ENCODE results near the gene TNNC2.

DNA sequence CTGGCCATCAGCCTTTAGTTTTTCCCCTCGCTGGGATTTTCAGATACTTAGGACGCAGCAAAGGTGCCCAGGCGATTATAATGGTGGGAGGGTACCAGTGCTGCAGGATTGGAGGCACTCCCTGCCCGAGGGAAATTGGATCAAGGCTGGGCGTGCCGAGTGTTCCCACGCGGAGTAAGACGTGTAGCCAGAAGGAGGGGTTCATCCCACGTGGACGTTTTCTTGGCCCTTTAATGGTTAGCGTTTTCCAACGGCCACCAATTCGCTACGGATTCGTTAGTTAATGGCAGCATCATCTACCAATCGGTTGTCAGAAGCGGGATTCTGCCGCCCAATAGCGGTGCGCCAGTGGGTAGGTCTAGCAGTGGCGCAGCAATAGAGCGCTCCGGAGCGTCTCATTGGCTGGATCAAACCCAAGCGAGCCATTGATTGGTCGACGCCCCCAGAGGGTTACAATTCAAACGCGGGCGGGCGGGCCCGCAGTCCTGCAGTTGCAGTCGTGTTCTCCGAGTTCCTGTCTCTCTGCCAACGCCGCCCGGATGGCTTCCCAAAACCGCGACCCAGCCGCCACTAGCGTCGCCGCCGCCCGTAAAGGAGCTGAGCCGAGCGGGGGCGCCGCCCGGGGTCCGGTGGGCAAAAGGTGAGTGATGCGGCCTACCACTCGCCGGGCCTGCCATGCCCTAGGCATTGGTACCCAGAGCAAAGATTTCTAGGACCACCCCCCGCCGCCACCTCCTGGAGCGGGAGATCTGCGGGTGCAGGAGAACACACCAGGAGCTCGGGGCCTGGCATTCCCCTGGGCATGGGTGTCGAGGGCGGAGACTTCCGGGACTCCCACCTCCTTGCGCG, 14.7 kb downstream of the TNNC2 start, which contains the start of gene UBE2C:
- no peak for TF ChIP-seq CTCF (conservative IDR thresholded peaks at IDR 0.05; ENCODE audit: low read depth, low read length)
- no peak for TF ChIP-seq EZH2 (IDR thresholded peaks at IDR 0.05; ENCODE audit: borderline replicate concordance, low read depth, low read length, poor library complexity, severe bottlenecking)

Data from A673 (cell line).